Glomerular visceral epithelial cell (primary cell): ENCODE results near the gene HOXB5.
A peak's percentile ranks its signal among the peaks of the same experiment; 100 is the strongest.

Source experiments
- DNase-seq: peaks from one replicate; pipeline ENCODE4 v3.0.0-alpha.2; 2016; ENCODE audit errors: extremely low spot score

The HOXB5 gene

GRCh38 chr17:48559840-48560817, 33.5 kb downstream of the HOXB5 start:
- DNase-seq = no peak

GRCh38 chr17:48559122-48559839, 34.3 kb downstream of the HOXB5 start:
- DNase-seq = no peak

GRCh38 chr17:48558831-48559121, 34.8 kb downstream of the HOXB5 start:
- DNase-seq = no peak

DNA sequence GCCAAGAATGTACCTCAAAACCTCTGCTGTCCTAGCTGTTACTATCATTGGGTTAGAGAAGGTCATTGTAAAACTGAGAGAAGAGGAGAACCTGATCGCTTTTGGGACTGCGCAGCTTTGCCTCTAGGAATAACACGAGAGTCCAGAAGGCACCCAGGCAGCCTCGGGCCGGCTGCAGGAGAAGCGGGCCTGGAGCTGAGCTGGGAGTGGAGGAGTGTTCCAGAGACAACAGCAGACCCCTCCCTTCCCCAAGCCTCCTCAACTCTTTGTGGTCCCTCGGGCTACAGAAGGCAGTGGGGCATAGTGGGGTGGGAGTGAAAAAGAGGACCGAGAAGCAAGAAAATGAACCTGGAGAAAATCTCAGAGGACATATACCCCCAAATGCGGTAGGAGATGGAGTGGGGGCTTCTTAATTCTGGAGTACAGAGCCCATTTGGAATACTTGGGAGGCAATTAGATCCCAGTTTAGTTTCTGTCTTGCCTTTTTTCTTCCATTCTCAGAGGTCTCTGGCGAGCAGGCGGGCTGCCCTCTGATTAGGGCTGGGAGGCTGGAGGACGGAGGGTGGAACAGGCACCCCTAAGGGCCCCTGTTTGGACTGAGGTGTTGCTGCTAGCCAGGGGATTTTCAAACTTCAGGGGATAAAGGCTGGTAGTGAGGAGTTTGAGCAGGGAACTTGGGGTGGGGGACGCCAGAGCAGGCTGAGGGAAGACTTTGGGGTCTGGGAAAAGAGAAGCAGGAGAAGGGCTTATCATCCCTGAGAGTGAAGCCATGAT, 35.3 kb downstream of the HOXB5 start:
- no peak for DNase-seq

DNA sequence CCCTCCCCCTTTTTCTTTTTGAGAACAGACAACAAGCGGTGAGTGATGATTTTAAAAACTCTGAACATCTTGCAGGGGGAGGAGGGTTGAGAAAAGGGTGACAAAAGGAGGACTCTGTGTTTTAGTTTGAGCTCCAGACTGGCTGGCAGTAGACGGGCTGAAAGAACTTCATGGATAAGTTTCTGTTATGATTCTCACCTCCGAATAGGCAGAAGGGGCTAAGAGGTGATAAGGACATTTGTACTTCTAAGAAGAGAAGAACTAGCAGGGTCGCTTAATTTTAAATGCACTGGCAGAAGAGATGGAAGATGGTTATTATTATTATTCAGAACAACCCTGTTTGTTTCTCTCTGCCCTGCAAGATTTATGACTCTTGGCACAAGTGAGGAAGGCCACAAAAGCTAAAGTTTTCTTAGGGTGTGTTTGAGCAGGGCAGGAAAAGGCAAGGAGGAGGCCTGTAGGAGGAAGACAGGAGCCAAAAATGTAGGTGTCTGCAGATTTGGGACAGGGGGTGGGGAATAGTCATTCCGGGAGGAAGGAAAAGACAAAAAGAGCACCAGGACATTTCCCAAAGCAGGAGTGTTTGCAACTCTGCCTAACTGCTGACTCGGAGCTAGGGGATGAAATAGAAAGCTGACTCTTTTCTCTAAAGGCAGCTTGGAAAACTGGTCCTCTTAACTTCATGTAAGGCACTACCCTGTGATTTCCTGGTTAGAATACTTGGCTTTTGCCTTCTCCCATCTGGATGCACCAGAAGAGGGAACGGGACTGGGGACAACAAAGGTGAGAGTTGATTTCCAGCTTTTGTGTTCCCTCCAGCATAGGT, 36.8 kb downstream of the HOXB5 start:
- no peak for DNase-seq

- DNase-seq = no peak
Measured at GRCh38 chr17:48556229-48556575, 37.4 kb downstream of the HOXB5 start.

GRCh38 chr17:48555258-48556228, 38.0 kb downstream of the HOXB5 start:
- DNase-seq = peak; percentile 90

DNA sequence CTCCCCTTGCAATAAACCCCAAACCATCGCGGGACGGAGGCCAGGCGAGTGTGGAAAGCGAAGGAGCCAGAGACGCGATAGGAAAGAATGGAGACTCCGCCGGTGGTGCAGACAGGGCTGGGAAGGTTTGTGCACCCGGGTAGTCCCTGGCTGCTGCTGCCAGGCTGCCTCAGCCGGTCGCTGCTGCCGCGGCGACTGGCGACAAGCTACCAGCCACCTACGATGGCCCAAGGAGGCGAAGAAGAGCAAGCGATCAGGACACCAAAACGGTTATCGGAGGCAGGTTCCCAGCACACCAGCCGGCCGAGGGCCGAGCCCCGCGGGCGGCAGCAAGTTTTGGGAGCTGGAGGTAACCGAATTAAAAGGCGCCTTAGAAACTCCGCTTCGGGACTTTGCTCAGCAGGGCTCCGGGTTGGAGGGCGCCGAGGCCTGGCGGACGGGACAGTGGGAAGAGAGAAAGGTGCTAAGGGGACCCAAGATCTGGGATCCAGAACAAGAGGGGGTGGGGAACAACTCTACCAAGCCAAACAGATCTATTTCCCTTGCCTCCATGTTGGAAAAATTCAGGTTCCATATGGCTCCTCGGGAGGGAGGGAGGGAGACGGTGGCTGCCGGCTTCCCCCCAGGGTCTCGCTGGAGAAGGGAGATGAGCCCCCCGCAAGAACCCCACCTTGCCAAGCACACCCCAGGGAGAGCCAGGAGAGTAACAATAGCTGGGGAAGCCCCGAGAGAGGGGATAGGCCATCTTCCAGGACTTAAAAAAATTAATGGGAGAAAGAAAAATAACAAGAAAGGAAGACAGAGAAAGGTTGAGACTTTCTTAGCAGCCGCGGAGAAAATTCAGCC, 38.9 kb downstream of the HOXB5 start:
- DNase-seq = peak; percentile 31

DNA sequence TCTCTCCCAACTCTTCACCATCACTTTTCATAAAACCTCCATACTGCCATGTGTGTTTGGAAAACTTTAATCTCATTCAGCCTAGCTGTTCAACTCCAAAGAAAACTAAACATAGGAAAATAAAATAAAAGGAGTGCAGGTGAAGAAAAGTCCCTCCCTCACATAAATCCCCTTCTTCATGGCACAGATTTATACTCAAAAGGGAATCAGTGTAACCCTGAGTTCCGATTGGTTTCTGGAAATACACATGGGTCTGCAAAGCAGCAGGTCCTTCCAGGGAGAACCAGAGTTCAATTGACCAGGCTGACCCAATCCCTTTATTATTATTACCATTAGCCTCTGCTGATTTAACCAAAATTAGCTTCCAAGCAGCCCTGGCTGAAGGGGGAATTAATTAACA, 39.8 kb downstream of the HOXB5 start:
- DNase-seq = no peak

- no peak for DNase-seq
Measured at GRCh38 chr17:48553190-48553547, 40.4 kb downstream of the HOXB5 start.

- DNase-seq = no peak
Measured at GRCh38 chr17:48552466-48553189, 41.0 kb downstream of the HOXB5 start.

DNA sequence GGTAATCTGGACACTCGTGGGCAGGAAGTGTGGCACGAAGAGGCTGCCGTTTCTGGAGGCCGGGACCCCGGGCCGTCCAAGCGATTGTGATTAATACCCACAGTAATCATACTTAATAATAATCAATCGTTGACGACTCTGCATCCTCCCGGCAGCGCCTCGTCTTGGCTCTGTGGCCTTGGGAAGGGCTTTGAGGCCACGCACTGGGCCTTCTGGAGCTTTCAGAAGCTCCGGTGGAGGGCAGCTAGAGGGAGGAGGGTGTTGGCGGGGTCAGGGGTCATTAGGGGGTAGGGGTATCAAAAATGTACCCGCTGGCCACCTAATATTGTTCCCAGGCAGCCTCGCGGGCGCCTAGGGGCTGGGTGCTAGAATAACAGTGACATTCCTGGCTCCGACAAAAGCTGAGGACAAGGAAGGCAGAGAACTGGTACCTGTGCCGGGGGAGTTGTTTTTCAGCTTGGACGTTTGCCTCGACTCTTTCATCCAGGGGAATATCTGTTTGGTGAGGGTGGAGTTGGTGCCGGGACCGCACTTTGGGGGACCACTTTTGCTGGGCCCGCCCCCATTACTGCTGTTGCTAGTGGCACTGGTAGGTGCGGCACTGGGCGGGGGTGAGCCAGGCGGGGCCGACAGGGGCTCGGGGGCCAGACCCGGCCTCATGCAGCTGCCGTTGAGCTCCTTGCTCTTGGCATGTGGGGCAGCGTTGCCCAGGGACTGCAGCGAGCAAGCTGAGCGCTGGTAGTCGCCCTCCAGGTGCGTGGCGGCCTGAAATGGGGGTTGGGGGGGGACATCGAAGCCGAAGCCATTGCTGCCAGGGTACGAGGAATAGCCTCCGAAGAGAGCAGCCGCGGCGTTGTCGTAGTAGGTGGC, 41.7 kb downstream of the HOXB5 start:
- DNase-seq = no peak

DNA sequence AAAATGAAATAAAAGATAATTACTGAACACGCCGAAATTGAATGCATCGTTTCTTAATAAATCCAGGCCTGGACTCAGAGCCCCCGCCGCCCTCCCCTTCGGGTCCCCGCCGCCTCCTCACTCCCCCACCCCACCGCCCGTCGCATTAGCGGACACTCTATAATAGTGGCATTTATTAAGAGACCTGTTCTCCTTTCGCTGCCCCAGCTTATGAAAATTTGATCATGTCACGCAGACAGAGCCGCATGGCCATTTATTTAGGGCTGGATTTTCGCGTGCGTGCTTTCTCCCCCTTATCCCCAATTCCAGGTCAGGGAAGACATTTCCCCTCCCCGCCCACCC, 42.4 kb downstream of the HOXB5 start:
- no peak for DNase-seq

DNA sequence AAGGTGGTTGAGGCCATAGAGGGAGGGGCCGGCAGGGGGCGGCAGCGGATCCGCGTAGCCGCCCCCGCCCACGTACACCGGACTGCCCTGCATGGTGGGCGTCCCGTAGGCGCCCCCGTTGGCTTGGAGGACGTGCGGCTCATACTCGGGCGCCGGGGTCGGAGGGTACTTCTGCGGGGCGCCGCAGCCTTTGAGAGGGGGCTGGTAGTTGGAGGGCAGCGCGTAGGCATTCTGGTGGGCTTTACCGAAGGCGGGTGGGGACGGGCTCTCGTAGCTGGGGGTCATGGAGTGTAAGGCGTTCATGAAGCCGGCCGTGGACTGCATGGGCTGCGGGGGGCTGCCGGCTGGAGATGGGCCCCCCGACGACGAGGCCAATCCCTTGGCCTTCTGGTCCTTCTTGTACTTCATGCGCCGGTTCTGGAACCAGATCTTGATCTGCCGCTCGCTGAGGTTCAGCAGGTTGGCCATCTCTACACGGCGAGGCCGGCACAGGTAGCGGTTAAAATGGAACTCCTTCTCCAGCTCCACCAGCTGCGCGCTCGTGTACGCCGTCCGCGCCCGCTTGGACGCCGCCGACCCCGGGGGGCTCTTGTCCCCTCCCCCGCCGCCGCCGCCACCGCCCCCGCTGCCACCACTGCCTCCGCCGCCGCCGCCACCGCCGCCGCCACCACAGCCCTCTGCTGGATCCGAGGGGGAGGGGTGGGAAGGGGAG, 42.9 kb downstream of the HOXB5 start:
- no peak for DNase-seq

GRCh38 chr17:48549914-48550501, 43.6 kb downstream of the HOXB5 start:
- DNase-seq = no peak

DNA sequence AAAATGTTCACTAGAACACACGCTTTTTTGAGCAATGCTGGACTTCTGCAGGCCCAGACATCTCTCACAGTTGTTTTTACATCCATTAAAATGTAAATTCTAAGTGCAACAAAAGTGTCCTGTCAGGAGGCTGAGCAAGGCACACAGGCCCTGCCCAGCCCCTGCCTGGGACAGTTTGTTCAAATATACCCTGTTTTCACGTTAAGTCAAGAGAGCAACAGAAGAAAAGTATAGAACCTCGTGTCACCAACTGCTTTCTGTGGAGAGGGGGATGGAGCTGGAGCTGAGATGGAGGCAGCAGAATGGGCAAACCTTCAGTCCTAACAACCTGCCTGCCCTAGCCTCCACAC, 44.3 kb downstream of the HOXB5 start:
- no peak for DNase-seq
